Hematopoietic multipotent progenitor cell treated with erythropoietin and hydrocortisone succinate and interleukin-3 and kit ligand, for 8 days (in vitro differentiated cells): ENCODE results near the gene C10orf90.
"Not testable (repeated sequence)": the region's sequence is repeated elsewhere in the genome, so short reads cannot be mapped to it uniquely, and the experiment has no call there.

Experiments
- DNase-seq: peaks from one replicate; pipeline ENCODE4 v3.0.0-alpha.2; 2015

C10orf90 gene

GRCh38 chr10:126580873-126581647 is 89.4 kb downstream of the C10orf90 start:
- DNase-seq, result no peak

- DNase-seq, result no peak
These were observed 94.2 kb downstream of the C10orf90 start for GRCh38 chr10:126576336-126576735.

GRCh38 chr10:126570621-126571602 is 99.6 kb downstream of the C10orf90 start:
- DNase-seq, result no peak

- DNase-seq, result no peak
These were observed 100.3 kb downstream of the C10orf90 start for GRCh38 chr10:126570245-126570570.

- DNase-seq, result no peak
These were observed 100.8 kb downstream of the C10orf90 start for GRCh38 chr10:126569513-126570244.

GRCh38 chr10:126568809-126569385 is 101.6 kb downstream of the C10orf90 start:
- no peak for DNase-seq

GRCh38 chr10:126565871-126566270 is 104.6 kb downstream of the C10orf90 start:
- DNase-seq, result no peak

- no peak for DNase-seq
These were observed 105.1 kb downstream of the C10orf90 start for GRCh38 chr10:126565441-126565840.

- no peak for DNase-seq
These were observed 106.1 kb downstream of the C10orf90 start for GRCh38 chr10:126564326-126564888.

GRCh38 chr10:126563361-126563760 is 107.1 kb downstream of the C10orf90 start:
- no peak for DNase-seq

GRCh38 chr10:126561921-126562680 is 108.4 kb downstream of the C10orf90 start:
- no peak for DNase-seq

GRCh38 chr10:126561294-126561920 is 109.1 kb downstream of the C10orf90 start:
- no peak for DNase-seq

- no peak for DNase-seq
These were observed 111.6 kb downstream of the C10orf90 start for GRCh38 chr10:126558881-126559280.

GRCh38 chr10:126551202-126551601 is 119.3 kb downstream of the C10orf90 start:
- no peak for DNase-seq

GRCh38 chr10:126550586-126550985 is 119.9 kb downstream of the C10orf90 start:
- DNase-seq, result not testable (repeated sequence)

- no peak for DNase-seq
These were observed 121.1 kb downstream of the C10orf90 start for GRCh38 chr10:126549344-126549743.

- DNase-seq, result no peak
These were observed 125.9 kb downstream of the C10orf90 start for GRCh38 chr10:126544565-126544964.

- DNase-seq, result no peak
These were observed 131.9 kb downstream of the C10orf90 start for GRCh38 chr10:126538439-126539135.

- no peak for DNase-seq
These were observed 133.8 kb downstream of the C10orf90 start for GRCh38 chr10:126536656-126537055.

GRCh38 chr10:126536148-126536547 is 134.3 kb downstream of the C10orf90 start:
- DNase-seq, result no peak

- DNase-seq, result no peak
These were observed 136.8 kb downstream of the C10orf90 start for GRCh38 chr10:126533644-126534043.
